Ishikawa (cell line): ENCODE data around the gene HELZ.

Experiments used
- CEBPB ChIP-seq: IDR thresholded peaks from 2 replicates; pipeline ENCODE4 v1.6.1; 2012
- CREB1 ChIP-seq: IDR thresholded peaks from 2 replicates; pipeline ENCODE4 v1.6.1; 2012; ENCODE audit warnings: low read depth
- EGR1 ChIP-seq: IDR thresholded peaks from 2 replicates; pipeline ENCODE4 v1.6.1; 2012
- EP300 ChIP-seq: IDR thresholded peaks from 2 replicates; pipeline ENCODE4 v1.6.1; 2012; ENCODE audit warnings: borderline replicate concordance
- FOXM1 ChIP-seq: IDR thresholded peaks from 2 replicates; pipeline ENCODE4 v1.6.1; 2012; ENCODE audit warnings: low read depth, borderline replicate concordance
- NFIC ChIP-seq: IDR thresholded peaks from 2 replicates; pipeline ENCODE4 v1.6.1; 2012
- RAD21 ChIP-seq: IDR thresholded peaks from 2 replicates; pipeline ENCODE4 v1.6.1; 2012; ENCODE audit warnings: low read depth
- REST ChIP-seq: IDR thresholded peaks from 2 replicates; pipeline ENCODE4 v1.6.1; 2012; ENCODE audit warnings: low read depth, mild to moderate bottlenecking
- TAF1 ChIP-seq: IDR thresholded peaks from 2 replicates; pipeline ENCODE4 v1.6.1; 2012; ENCODE audit warnings: low read depth, mild to moderate bottlenecking
- TCF12 ChIP-seq: IDR thresholded peaks from 2 replicates; pipeline ENCODE4 v1.6.1; 2012; ENCODE audit warnings: low read depth
- TEAD4 ChIP-seq: IDR thresholded peaks from 2 replicates; pipeline ENCODE4 v1.6.1; 2012
- USF1 ChIP-seq: IDR thresholded peaks from 2 replicates; pipeline ENCODE4 v1.6.1; 2012
- YY1 ChIP-seq: IDR thresholded peaks from 2 replicates; pipeline ENCODE4 v1.6.1; 2012; ENCODE audit warnings: low read depth
- ZBTB7A ChIP-seq: IDR thresholded peaks from 2 replicates; pipeline ENCODE4 v1.6.1; 2012; ENCODE audit warnings: low read depth
- TF ChIP-seq, protein P1 (sequence below): IDR thresholded peaks from 2 replicates; pipeline ENCODE4 v1.6.1; 2012

Gene HELZ

DNA sequence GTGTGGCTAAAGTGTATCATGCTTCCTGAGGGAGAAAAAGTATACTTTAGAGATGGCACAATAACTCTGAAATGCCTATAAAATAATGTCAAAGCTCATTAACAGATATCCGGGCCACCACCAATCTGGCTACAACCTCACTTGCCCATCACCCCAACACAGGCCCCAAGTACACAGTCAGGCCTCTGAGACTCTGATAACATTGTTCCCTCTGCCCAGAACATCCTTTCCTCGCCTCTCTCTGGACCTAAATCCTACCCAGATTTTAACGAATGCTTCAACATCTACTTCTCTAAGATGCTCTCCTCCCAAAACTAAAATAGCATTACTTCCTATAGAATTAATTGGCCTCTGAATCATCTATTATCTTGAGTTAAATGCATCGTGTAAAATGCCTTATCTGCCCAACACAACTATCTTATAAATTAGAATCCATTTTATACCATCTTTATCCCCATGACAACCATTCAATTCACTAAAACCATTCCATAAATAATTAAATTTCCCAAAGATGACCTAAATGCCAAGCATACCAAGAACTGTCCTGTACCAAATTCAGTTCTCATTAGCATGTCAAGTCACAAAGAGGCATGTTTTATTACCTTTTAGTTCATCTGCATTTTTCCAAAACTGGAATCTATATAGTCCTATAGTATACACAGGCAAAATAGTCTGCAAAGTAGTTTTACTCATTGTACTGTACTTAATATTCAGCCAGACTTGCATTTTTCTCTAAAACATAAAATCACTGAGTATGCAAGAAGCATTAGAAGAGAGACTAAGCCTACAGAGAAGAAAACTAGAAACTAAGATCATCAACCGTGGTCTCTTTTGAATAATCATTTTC is 15.7 kb downstream of the HELZ start:
- no peak for TF ChIP-seq CEBPB
- TF ChIP-seq, protein P1, sequence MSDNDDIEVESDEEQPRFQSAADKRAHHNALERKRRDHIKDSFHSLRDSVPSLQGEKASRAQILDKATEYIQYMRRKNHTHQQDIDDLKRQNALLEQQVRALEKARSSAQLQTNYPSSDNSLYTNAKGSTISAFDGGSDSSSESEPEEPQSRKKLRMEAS = no peak
- TF ChIP-seq EP300 = no peak
- TF ChIP-seq TAF1 = no peak
- TF ChIP-seq FOXM1 = no peak
- no peak for TF ChIP-seq REST

DNA sequence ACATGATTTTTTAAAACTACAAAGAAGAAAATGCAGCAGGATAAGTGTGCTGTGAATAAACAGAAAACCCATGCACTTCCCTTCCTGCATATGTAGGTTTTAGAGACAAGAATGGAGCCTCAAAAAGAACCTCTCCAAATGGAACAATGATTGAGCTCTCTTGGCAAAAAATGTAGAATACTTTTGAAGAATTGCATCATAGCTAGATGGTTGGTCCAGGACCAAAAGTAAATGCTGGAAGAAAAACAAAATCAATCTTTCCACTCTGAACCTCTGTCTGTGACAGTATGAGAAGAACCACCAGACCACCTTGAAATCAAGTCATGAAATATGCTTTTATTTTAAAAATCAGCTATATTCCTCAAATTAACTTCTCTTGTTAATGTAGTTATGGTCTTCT is 17.5 kb downstream of the HELZ start:
- TF ChIP-seq EGR1 (no peak), ZBTB7A (no peak), YY1 (no peak), USF1 (no peak), CEBPB (no peak), EP300 (no peak), FOXM1 (no peak), TCF12 (no peak), CREB1 (no peak), TAF1 (no peak), TEAD4 (no peak), NFIC (no peak), RAD21 (no peak), REST (no peak)
- TF ChIP-seq, protein P1 = no peak

DNA sequence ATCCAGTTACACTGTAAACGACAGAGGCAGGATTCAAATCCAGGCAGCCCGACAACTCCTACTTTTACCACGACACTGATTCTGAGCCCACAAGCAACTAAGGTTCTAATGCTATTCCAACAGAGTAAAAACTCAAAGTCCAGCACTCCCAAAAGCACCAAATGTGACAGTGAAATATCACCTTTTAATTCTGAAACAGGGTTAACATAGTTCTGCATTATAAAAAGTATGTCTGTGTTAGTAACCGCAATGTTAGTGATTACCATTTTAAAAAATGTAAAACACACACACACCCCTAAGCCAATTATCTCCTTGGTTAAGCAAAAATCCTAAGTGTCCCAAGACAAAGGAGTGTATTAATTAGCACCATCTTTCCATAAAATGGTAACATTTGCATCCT is 19.7 kb downstream of the HELZ start:
- no peak for TF ChIP-seq EGR1
- TF ChIP-seq REST = no peak
- TF ChIP-seq TCF12 = no peak
- no peak for TF ChIP-seq ZBTB7A
- no peak for TF ChIP-seq TAF1
- TF ChIP-seq TEAD4 = no peak
- TF ChIP-seq CEBPB = no peak
- TF ChIP-seq RAD21 = no peak
- no peak for TF ChIP-seq USF1
- TF ChIP-seq, protein P1 = no peak
- TF ChIP-seq FOXM1 = no peak
- TF ChIP-seq YY1 = no peak
- no peak for TF ChIP-seq CREB1
- TF ChIP-seq NFIC = no peak
- no peak for TF ChIP-seq EP300

- TF ChIP-seq, protein P1 = no peak
- TF ChIP-seq TEAD4 (no peak), EP300 (no peak), CEBPB (no peak), RAD21 (no peak), NFIC (no peak), TCF12 (no peak), FOXM1 (no peak), EGR1 (no peak), YY1 (no peak), REST (no peak), ZBTB7A (no peak)
Observed at GRCh38 chr17:67224736-67225135, 20.3 kb downstream of the HELZ start.
